Activated CD4-positive, alpha-beta memory T cell treated with anti-CD3 and anti-CD28 coated beads for 36 hours (primary cell): Measurements from ENCODE around the gene MOB1A. TPM values are rescaled to one million over a fixed set of nuclear protein-coding genes. Genes with fewer than 3 reads are reported as not detected.
A peak's percentile ranks its signal among the peaks of the same experiment; 100 is the strongest.

Source experiments
- CTCF ChIA-PET: fragments of 350-600 bp; sonication (Branson Sonifier 250); formaldehyde crosslinking; loops from one replicate; lab custom pipeline; 2021; ENCODE audit warnings: antibody characterized with exemption, inconsistent platforms; lab: Charles Lee
- POLR2A ChIA-PET: fragments of 350-600 bp; sonication (Branson Sonifier 250); formaldehyde crosslinking; loops from one replicate; lab custom pipeline; 2021; ENCODE audit warnings: antibody characterized with exemption; lab: Charles Lee
- DNase-seq: peaks from one replicate; pipeline ENCODE4 v3.0.0-alpha.2; 2020
- H3K27ac Mint-ChIP-seq: one replicate; pipeline ENCODE4 v1.8.0; 2021; ENCODE audit warnings: mixed read lengths
- H3K27me3 Mint-ChIP-seq: one replicate; pipeline ENCODE4 v1.8.0; 2021; ENCODE audit warnings: mixed read lengths
- H3K36me3 Mint-ChIP-seq: one replicate; pipeline ENCODE4 v1.8.0; 2021; ENCODE audit warnings: mixed read lengths
- H3K4me1 Mint-ChIP-seq: one replicate; pipeline ENCODE4 v1.8.0; 2021; ENCODE audit warnings: low read depth, mixed read lengths
- H3K4me3 Mint-ChIP-seq: one replicate; pipeline ENCODE4 v1.8.0; 2021; ENCODE audit warnings: mild to moderate bottlenecking, mixed read lengths
- H3K9me3 Mint-ChIP-seq: one replicate; pipeline ENCODE4 v1.8.0; 2021; ENCODE audit warnings: mixed read lengths
- intact Hi-C: fragments of 100-400 bp; cut with micrococcal nuclease; formaldehyde crosslinking; loops from one replicate; pipeline ENCODE4 v1.15.1; 2023
- total RNA-seq, 2 experiments: library from RNA; stranded (reverse); gene quantifications; one replicate each; pipeline ENCODE4 v1.2.3, GENCODE V29; 2021

Gene MOB1A
- total RNA-seq, 2 experiments from 2014 or later = 159 to 170 TPM

DNA sequence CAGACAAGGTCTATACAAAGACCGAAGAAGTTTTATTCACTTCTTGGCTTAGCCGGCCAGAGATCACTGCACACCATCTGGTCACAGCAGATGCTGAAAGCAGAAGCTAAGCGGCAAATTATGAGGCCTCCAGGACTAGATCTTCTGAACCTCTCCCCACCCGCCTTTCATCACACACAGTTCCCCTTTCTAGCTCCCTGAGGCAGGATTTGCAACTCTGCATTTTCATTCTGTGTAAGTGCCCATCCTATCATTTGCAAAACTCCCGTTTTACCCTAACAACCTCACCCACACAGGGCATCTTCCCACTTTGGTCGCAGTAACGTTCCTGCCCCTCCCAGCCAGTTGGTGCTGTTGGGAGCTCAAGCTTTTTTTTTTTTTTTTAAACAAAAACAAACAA is 3.1 kb upstream of the MOB1A start:
- Mint-ChIP-seq H3K36me3 (peaks cover 6% of the 10 kb centered on the region), H3K27me3 (no peaks in the 10 kb centered on the region), H3K9me3 (no peaks in the 10 kb centered on the region), H3K4me1 (peaks cover 29% of the 10 kb centered on the region), H3K4me3 (peak overlapping the region; percentile 36), H3K27ac (peak overlapping the region; percentile 74)
- CTCF ChIA-PET = interaction anchor here (0.7 to 1.0 kb wide), 2 partner anchors 24 to 361 kb away, joined by 3 read pairs; no protein-coding TSS in a partner anchor
- intact Hi-C loops = no loop called here
- POLR2A ChIA-PET = interaction anchor here (1.2 to 5.6 kb wide), 2 partner anchors 17 to 25 kb away, joined by 3 to 124 read pairs; partner anchors contain the start of gene MTHFD2
- peak; percentile 29 for DNase-seq

DNA sequence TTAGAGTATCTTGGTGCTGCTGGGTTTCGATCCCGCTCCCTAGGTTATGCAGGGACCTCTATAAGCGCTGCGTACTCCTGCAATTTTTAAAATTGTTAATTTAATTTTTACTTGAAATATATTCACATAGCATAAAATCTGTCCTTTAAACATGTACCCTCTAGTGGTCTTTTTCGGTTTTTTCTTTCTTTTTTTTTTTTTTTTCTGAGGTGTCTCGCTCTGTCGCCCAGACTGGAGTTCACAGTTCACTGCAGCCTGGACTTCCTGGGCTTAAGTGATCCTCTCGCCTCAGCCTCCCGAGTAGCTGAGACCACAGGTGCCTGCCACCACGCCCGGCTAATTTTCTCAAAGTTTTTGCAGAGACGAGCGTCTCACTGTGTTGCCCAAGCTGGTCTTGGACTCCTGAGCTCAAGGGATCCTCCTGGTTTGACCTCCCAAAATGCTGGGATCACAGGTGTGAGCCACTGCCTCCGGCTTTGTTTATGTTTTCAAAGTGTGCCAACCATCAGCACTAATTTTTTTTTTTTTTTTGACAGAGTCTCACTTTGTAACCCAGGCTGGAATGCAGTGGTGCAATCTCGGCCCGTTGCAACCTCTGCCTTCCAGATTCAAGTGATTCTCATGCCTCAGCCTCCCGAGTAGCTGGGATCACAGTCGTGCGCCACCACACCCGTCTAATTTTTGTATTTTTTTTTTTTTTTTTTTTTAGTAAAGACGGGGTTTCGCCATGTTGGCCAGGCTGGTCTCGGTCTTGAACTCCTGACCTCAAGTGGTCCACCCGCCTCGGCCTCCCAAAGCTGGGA is 585 bp upstream of the MOB1A start:
- Mint-ChIP-seq H3K27ac (peak overlapping the region; percentile 76), H3K4me3 (peak overlapping the region; percentile 83), H3K4me1 (peaks cover 43% of the 10 kb centered on the region), H3K27me3 (no peaks in the 10 kb centered on the region), H3K36me3 (peaks cover 11% of the 10 kb centered on the region), H3K9me3 (no peaks in the 10 kb centered on the region)
- ChIA-PET CTCF (interaction anchor here (0.6 to 3.8 kb wide), 19 partner anchors 9 to 355 kb away, joined by 3 to 42 read pairs (median 5); partner anchors contain the start of genes BOLA3, MTHFD2 and STAMBP), POLR2A (interaction anchor here (0.7 to 5.6 kb wide), 12 partner anchors 10 to 942 kb away, joined by 3 to 124 read pairs (median 6); partner anchors contain the start of genes BOLA3 and MTHFD2)
- intact Hi-C loops = loop anchor here (2.0 to 10.0 kb wide), 2 partner anchors 30 to 254 kb away; partner anchors contain the start of gene DGUOK
- DNase-seq = no peak

DNA sequence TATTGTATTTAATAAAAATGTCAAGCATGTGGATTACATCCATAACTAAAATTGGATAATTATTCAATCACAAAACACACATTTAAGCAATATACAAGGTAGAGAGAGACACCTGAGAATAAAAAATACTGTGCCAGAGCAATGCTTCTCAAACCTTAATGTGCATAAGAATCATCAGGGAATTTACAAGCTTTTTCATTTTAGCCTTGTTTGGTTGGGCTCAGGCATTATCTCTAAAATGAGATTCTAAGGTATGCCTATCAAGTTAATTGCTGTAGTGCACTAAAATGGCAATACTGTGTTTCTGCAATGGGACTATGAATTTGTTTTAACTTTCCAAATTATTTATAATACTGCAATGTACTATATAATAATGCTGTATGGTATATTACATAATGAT is 983 bp downstream of the MOB1A start:
- Mint-ChIP-seq H3K27ac (peak overlapping the region; percentile 76), H3K27me3 (no peaks in the 10 kb centered on the region), H3K9me3 (no peaks in the 10 kb centered on the region), H3K4me3 (peak overlapping the region; percentile 83), H3K4me1 (peaks cover 51% of the 10 kb centered on the region), H3K36me3 (peaks cover 12% of the 10 kb centered on the region)
- POLR2A ChIA-PET = interaction anchor here (1.0 to 5.6 kb wide), 7 partner anchors 9 to 349 kb away, joined by 4 to 124 read pairs (median 10); partner anchors contain the start of genes BOLA3, MTHFD2 and STAMBP
- intact Hi-C loops = loop anchor here (1.0 to 10.0 kb wide), 4 partner anchors 21 to 253 kb away; partner anchors contain the start of genes DGUOK and MTHFD2
- DNase-seq = no peak
- CTCF ChIA-PET = interaction anchor here (1.1 to 3.8 kb wide), 8 partner anchors 9 to 350 kb away, joined by 4 to 42 read pairs (median 14); partner anchors contain the start of genes BOLA3, MTHFD2 and STAMBP

DNA sequence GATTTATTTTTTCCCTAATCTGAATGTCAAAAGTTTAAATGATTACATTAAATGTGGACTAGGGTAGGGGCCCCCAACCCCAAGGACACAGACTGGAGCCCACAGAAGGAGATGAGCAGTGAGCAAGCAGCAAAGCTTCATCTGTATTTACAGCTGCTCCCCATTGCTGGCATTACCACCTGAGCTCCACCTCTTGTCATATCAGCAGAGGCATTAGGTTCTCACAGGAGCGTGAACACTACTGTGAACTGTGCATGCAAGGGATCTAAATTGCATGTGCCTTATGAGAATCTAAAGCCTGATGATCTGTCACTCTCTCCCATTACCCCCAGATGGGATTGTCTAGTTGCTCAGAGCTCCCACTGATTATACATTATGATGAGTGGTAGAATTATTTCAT is 3.8 kb downstream of the MOB1A start:
- Mint-ChIP-seq H3K27me3 (no peaks in the 10 kb centered on the region), H3K9me3 (no peaks in the 10 kb centered on the region), H3K4me1 (peaks cover 49% of the 10 kb centered on the region), H3K27ac (no peak overlapping the region), H3K36me3 (peaks cover 23% of the 10 kb centered on the region), H3K4me3 (no peak overlapping the region)
- ChIA-PET CTCF (no interaction called here), POLR2A (no interaction called here)
- DNase-seq = no peak
- intact Hi-C loops = loop anchor here (10.0 kb wide), 1 partner anchor 250 kb away; the partner anchor contains the start of gene DGUOK

DNA sequence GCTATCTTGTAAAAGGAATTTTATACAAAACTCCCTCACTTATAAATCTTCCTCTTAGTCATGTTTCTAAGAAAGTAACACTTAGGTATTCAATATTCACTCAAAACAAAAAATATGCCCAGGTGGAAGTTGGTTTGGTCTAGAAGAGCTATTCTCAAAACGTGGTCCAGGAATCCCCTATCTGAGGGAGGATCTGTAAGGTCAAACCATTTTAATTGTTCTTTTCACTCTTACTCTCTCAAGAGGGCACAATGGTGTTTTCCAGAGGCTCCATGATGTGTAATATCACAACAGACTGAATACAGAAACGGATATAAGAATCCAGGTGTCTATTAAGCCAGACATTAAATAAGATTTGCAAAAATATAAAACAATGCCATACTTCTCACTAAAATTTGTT is 9.9 kb downstream of the MOB1A start:
- CTCF ChIA-PET = interaction anchor here (0.8 to 1.9 kb wide), 4 partner anchors 10 to 31 kb away, joined by 3 to 11 read pairs (median 4); partner anchors contain the start of gene MOB1A
- Mint-ChIP-seq H3K4me3 (no peak overlapping the region), H3K9me3 (peaks cover 2% of the 10 kb centered on the region), H3K36me3 (peaks cover 48% of the 10 kb centered on the region), H3K4me1 (peaks cover 35% of the 10 kb centered on the region), H3K27ac (peak overlapping the region; percentile 74), H3K27me3 (no peaks in the 10 kb centered on the region)
- no peak for DNase-seq
- POLR2A ChIA-PET = interaction anchor here (0.8 to 2.0 kb wide), 3 partner anchors 10 to 37 kb away, joined by 3 to 10 read pairs (median 5); partner anchors contain the start of gene MOB1A
- intact Hi-C loops = loop anchor here (5.0 kb wide), 1 partner anchor 39 kb away; no protein-coding TSS in a partner anchor

DNA sequence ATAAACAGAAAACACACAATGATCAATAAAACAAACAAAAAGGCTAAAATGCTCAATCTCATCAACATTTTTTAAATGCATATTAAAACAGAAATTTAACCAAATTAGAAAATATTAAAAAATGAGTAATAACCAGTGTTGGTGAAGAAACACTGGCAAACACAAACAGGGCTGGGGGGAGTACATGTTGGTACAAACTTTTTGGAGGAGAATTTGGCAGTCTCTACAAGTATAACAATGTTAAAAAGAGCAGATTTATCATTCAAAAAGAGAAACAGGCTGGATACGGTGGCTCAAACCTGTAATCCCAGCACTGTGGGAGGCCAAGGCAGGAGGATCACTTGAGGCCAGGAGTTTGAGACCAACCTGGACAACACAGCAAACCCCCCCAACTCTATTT is 13.9 kb downstream of the MOB1A start:
- DNase-seq = no peak
- no peak overlapping the region for H3K27ac Mint-ChIP-seq
- intact Hi-C loops = loop anchor here (5.0 kb wide), 1 partner anchor 43 kb away; no protein-coding TSS in a partner anchor
- H3K4me1 Mint-ChIP-seq = peaks cover 21% of the 10 kb centered on the region
- no peaks in the 10 kb centered on the region for H3K27me3 Mint-ChIP-seq
- H3K9me3 Mint-ChIP-seq = peaks cover 2% of the 10 kb centered on the region
- H3K36me3 Mint-ChIP-seq = peaks cover 48% of the 10 kb centered on the region
- H3K4me3 Mint-ChIP-seq = no peak overlapping the region
- ChIA-PET POLR2A (no interaction called here), CTCF (interaction anchor here (1.5 kb wide), 1 partner anchor 10 kb away, joined by 3 read pairs; no protein-coding TSS in a partner anchor)

DNA sequence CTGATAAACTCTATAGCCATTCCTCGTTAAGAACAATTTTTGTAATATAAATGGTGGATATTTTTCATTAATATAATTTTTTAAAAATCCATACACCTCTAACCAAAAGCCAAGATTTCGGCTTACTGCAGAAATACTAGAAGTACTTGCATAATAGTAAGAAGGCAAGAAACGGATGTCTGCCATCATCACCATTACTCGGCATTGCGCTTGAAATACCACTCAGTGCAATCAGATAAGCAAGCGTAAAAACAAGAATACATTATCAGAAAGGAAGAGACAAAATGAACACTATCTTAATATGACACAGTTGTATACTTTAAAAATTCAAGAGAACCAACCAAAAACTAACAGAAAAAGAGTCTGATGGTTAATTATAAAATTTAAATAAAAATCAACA is 15.7 kb downstream of the MOB1A start:
- Mint-ChIP-seq H3K9me3 (peaks cover 2% of the 10 kb centered on the region), H3K27ac (no peak overlapping the region), H3K36me3 (peaks cover 51% of the 10 kb centered on the region)

DNA sequence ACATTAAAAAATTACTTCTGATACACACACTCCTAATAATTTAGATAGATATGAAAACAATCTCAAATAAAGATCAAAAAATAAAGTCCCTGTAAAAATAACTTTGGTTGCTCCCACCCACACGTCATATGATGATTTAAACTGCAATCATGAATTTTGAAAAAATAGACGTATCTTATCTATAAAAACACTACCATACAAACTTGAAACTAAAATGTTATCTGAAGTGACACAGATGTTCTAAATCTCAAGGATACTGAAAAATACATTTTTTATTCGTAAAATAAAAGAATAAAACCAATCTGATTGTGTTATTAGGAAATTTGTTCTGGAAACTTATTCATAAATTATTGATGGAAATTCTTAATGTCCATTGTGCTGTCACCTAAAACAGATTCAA is 22.8 kb downstream of the MOB1A start:
- ChIA-PET CTCF (interaction anchor here (1.2 kb wide), 1 partner anchor 248 kb away, joined by 4 read pairs; no protein-coding TSS in a partner anchor), POLR2A (no interaction called here)
- H3K36me3 Mint-ChIP-seq = peaks cover 39% of the 10 kb centered on the region

More for the DNA sequence above, 15.7 kb downstream of the MOB1A start:
- no peak for DNase-seq
- POLR2A ChIA-PET = no interaction called here
- no peak overlapping the region for H3K4me3 Mint-ChIP-seq
- intact Hi-C loops = no loop called here
- peaks cover 7% of the 10 kb centered on the region for H3K4me1 Mint-ChIP-seq
- CTCF ChIA-PET = interaction anchor here (1.4 kb wide), 1 partner anchor 172 kb away, joined by 3 read pairs; no protein-coding TSS in a partner anchor
- H3K27me3 Mint-ChIP-seq = no peaks in the 10 kb centered on the region

DNA sequence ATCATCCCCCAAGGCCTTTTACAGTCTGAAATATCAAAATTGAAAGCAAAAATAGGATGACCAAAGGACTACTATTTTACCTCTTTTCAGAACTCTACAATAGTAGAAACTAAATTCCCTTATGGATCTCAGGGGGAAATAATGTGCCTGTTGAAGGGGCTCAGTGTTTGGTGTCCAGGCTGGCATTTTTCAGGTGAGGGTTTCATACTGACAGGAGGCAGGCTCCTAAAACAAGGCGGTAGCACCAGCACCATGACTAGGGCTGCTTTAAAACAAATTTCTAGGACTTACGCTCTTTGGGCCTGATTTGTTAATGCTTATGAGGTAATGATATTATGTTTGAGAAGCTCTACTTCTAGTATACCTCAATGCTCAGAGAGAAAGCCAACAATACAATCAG is 25.7 kb downstream of the MOB1A start:
- Mint-ChIP-seq H3K4me1 (peaks cover 2% of the 10 kb centered on the region), H3K4me3 (no peak overlapping the region), H3K36me3 (peaks cover 23% of the 10 kb centered on the region), H3K9me3 (no peaks in the 10 kb centered on the region), H3K27ac (no peak overlapping the region), H3K27me3 (no peaks in the 10 kb centered on the region)
- no peak for DNase-seq
- intact Hi-C loops = loop anchor here (10.0 kb wide), 1 partner anchor 398 kb away; no protein-coding TSS in a partner anchor
- POLR2A ChIA-PET = no interaction called here
- CTCF ChIA-PET = interaction anchor here (0.6 to 8.9 kb wide), 5 partner anchors 14 to 330 kb away, joined by 3 to 100 read pairs (median 4); partner anchors contain the start of genes MTHFD2 and STAMBP

More for the DNA sequence above, 22.8 kb downstream of the MOB1A start:
- DNase-seq = no peak
- H3K27ac Mint-ChIP-seq = peak overlapping the region; percentile 24
- H3K27me3 Mint-ChIP-seq = no peaks in the 10 kb centered on the region
- no peak overlapping the region for H3K4me3 Mint-ChIP-seq
- intact Hi-C loops = loop anchor here (10.0 kb wide), 1 partner anchor 401 kb away; no protein-coding TSS in a partner anchor
- H3K4me1 Mint-ChIP-seq = peaks cover 2% of the 10 kb centered on the region
- no peaks in the 10 kb centered on the region for H3K9me3 Mint-ChIP-seq

DNA sequence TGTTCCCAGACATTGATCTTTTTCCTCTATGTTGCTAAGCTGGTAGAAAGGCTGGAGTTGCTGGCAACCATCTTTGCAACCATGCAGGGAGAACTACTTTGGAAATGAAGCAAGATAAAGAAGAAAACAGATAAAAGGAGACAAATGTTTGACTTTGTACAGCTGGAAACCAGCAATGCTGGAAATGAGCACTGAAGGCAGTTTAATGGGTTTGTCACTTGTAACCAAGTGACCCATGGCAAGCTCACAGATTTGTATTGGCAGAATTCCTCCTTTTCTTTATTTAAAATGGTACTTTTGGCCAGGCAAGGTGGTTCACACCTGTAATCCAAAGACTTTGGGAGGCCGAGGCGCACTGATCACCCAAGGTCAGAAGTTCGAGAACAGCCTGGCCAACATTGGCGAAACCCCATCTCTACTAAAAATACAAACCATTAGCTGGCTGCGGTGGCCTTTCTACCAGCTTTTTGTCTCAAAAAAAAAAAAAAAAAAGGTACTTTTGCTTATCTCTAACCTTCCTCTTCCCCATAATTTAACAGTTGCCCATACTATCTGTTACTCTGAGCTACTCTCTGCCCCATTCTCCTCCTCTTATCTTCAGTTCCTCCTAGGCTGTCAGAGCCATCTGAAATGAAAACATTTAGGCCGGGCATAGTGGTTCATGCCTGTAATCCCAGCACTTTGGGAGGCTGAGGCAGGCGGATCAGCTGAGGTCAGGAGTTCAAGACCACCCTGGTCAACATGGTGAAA is 28.9 kb downstream of the MOB1A start:
- intact Hi-C loops = loop anchor here (2.0 to 10.0 kb wide), 2 partner anchors 29 to 395 kb away; partner anchors contain the start of gene MOB1A
- H3K36me3 Mint-ChIP-seq = peaks cover 4% of the 10 kb centered on the region
- H3K4me3 Mint-ChIP-seq = no peak overlapping the region
- H3K9me3 Mint-ChIP-seq = no peaks in the 10 kb centered on the region
- DNase-seq = no peak
- H3K27ac Mint-ChIP-seq = no peak overlapping the region
- POLR2A ChIA-PET = interaction anchor here (0.8 to 2.1 kb wide), 4 partner anchors 9 to 55 kb away, joined by 3 to 6 read pairs (median 4); partner anchors contain the start of gene MOB1A
- no peaks in the 10 kb centered on the region for H3K27me3 Mint-ChIP-seq
- CTCF ChIA-PET = interaction anchor here (6.0 to 8.9 kb wide), 2 partner anchors 322 to 327 kb away, joined by 63 to 100 read pairs; partner anchors contain the start of gene STAMBP
- H3K4me1 Mint-ChIP-seq = peaks cover 6% of the 10 kb centered on the region

DNA sequence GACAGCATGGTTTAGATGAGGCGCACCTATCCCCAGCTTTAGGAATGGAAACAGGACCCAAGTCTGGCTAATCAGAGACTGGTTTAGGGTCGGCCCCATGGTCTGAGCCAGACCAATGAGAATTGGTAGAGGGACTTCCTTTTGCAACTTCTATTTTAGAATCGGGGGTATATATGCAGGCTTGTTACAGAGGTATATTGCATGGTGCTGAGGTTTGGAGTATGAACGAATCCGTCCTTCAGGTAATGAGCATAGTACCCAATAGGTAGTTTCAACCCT is 29.5 kb downstream of the MOB1A start:
- POLR2A ChIA-PET = interaction anchor here (0.8 to 2.9 kb wide), 5 partner anchors 10 to 185 kb away, joined by 3 to 22 read pairs (median 3); partner anchors contain the start of gene MTHFD2
- no peak overlapping the region for H3K27ac Mint-ChIP-seq
- H3K4me1 Mint-ChIP-seq = peaks cover 6% of the 10 kb centered on the region
- no peaks in the 10 kb centered on the region for H3K27me3 Mint-ChIP-seq
- intact Hi-C loops = loop anchor here (2.0 kb wide), 1 partner anchor 30 kb away; the partner anchor contains the start of gene MOB1A
- no peak overlapping the region for H3K4me3 Mint-ChIP-seq
- no peak for DNase-seq
- no peaks in the 10 kb centered on the region for H3K9me3 Mint-ChIP-seq
- peaks cover 4% of the 10 kb centered on the region for H3K36me3 Mint-ChIP-seq
- CTCF ChIA-PET = interaction anchor here (2.7 to 8.9 kb wide), 4 partner anchors 28 to 326 kb away, joined by 22 to 100 read pairs (median 44); partner anchors contain the start of genes MOB1A and STAMBP
